K562 (cell line): ENCODE results near the gene ARHGEF38. TPM values are rescaled to one million over a fixed set of nuclear protein-coding genes. Genes with fewer than 3 reads are reported as not detected.

Experiments used
- ATAC-seq: fragments of 200-7000 bp; cut with Tn5 transposase; 3 replicates; pipeline ENCODE4 v1.9.1; 2020; ENCODE audit warnings: moderate library complexity
- BruUV-seq: library from RNA; stranded (reverse); fragments of 400-500 nt; replicated peaks from 2 replicates; lab custom pipeline; 2021; lab: Mats Ljungman, UMichigan
- CTCF ChIA-PET: fragments of 300-600 bp; formaldehyde crosslinking; extraction: SDS; loops from one replicate; lab custom pipeline; 2021; ENCODE audit warnings: low intra/inter-chr PET ratio; lab: Yijun Ruan, JAX
- POLR2A ChIA-PET: fragments of 300-600, 350-650 bp; sonication (Branson Sonifier 250); formaldehyde crosslinking; extraction: SDS; loops from one replicate; lab custom pipeline; 2021; ENCODE audit warnings: antibody characterized with exemption, inconsistent platforms; lab: Yijun Ruan, JAX
- DNase-seq, 4 experiments: peaks; one replicate each; pipeline versions ENCODE4 v3.0.0 to v3.0.0-alpha.2; 2011 to 2018; ENCODE audit warnings: low spot score in 3 of 4, mixed read lengths in 3 of 4; ENCODE audit errors: extremely low read depth in 1 of 4
- FAIRE-seq: peaks from 2 replicates; lab custom pipeline; 2011; peaks lifted over from hg19 to GRCh38; lab: Jason Lieb, UNC
- H2AFZ ChIP-seq: 2 replicates; pipeline ENCODE4 v1.6.0; 2011; ENCODE audit warnings: low read depth, low read length, control low read depth, inconsistent platforms
- H3K27ac ChIP-seq: fragments of 200-600 bp; 3 replicates; pipeline ENCODE4 v1.8.0; 2011; ENCODE audit warnings: low read depth, mild to moderate bottlenecking, control low read depth, inconsistent platforms, low read length, moderate library complexity, mixed read lengths; ENCODE audit errors: extremely low read depth
- H3K27me3 ChIP-seq, 2 experiments: fragments of 300-600 bp in 1 of 2; 2 replicates in 1 of 2; 3 replicates in 1 of 2; pipeline versions ENCODE4 v1.6.0 to v1.8.0; 2011; ENCODE audit warnings: inconsistent platforms in 2 of 2, low read length in 2 of 2, mild to moderate bottlenecking in 1 of 2, mixed read lengths in 1 of 2, moderate library complexity in 1 of 2; ENCODE audit not compliant: control insufficient read depth in 2 of 2, insufficient read depth in 2 of 2
- H3K36me3 ChIP-seq: fragments of 300-600 bp; 3 replicates; pipeline ENCODE4 v1.8.0; 2011; ENCODE audit warnings: mild to moderate bottlenecking, low read length, inconsistent platforms; ENCODE audit not compliant: control insufficient read depth, insufficient read depth
- H3K4me1 ChIP-seq, 2 experiments: fragments of 200-600 bp in 1 of 2; replicated peaks in 1 of 2; 2 replicates in 1 of 2; 3 replicates in 1 of 2; pipeline versions ENCODE4 v1.5.1 to v1.8.0; 2011; ENCODE audit warnings: inconsistent platforms in 2 of 2, low read length in 2 of 2, mild to moderate bottlenecking in 1 of 2, mixed read lengths in 1 of 2, moderate library complexity in 1 of 2; ENCODE audit not compliant: control insufficient read depth in 2 of 2, insufficient read depth in 2 of 2
- H3K4me2 ChIP-seq: 2 replicates; pipeline ENCODE4 v1.6.1; 2011; ENCODE audit warnings: low read length, control low read depth, inconsistent platforms, mixed read lengths; ENCODE audit not compliant: insufficient read depth
- H3K4me3 ChIP-seq: fragments of 200-600 bp; sonication (generic), shearing (Covaris generic); 2 replicates; pipeline ENCODE4 v1.5.1; 2016; ENCODE audit warnings: control low read depth, inconsistent platforms
- H3K79me2 ChIP-seq: fragments of 200-600 bp; 3 replicates; pipeline ENCODE4 v1.8.0; 2011; ENCODE audit warnings: low read length, inconsistent platforms; ENCODE audit not compliant: control insufficient read depth, insufficient read depth
- H3K9ac ChIP-seq, 2 experiments: 2 replicates each; pipeline versions ENCODE4 v1.6.0 to v1.6.1; 2011; ENCODE audit warnings: low read depth in 2 of 2, low read length in 2 of 2, control low read depth in 1 of 2, inconsistent platforms in 1 of 2, mild to moderate bottlenecking in 1 of 2, mixed read lengths in 1 of 2; ENCODE audit not compliant: insufficient read depth in 1 of 2
- H3K9me1 ChIP-seq: one replicate; pipeline ENCODE4 v1.6.0; 2011; ENCODE audit warnings: inconsistent platforms, mild to moderate bottlenecking, low read length, moderate library complexity; ENCODE audit not compliant: control insufficient read depth, insufficient read depth
- H3K9me3 ChIP-seq: replicated peaks from 2 replicates; pipeline ENCODE4 v1.5.1; 2011; ENCODE audit warnings: low read depth, low read length, inconsistent platforms; ENCODE audit not compliant: control insufficient read depth, insufficient read depth
- H4K20me1 ChIP-seq: replicated peaks from 2 replicates; pipeline ENCODE4 v1.6.1; 2011; ENCODE audit warnings: low read length, inconsistent platforms, mixed read lengths; ENCODE audit not compliant: control insufficient read depth, insufficient read depth
- BRF1 ChIP-seq: IDR thresholded peaks from 3 replicates; pipeline ENCODE4 v1.6.1; 2011; ENCODE audit warnings: borderline replicate concordance, mild to moderate bottlenecking; ENCODE audit not compliant: insufficient read length; ENCODE audit errors: extremely low read depth
- COPS2 ChIP-seq: fragments of 450-650 bp; conservative IDR thresholded peaks from 2 replicates; pipeline ENCODE4 v1.6.1; 2016; ENCODE audit warnings: mild to moderate bottlenecking, moderate library complexity
- FOSL1 ChIP-seq: fragments of 200-800 bp; sonication (Bioruptor generic); conservative IDR thresholded peaks from 2 replicates; pipeline ENCODE4 v1.6.1; 2016; ENCODE audit warnings: missing genetic modification characterization, missing compliant biosample characterization
- KAT7 ChIP-seq: sonication (generic); formaldehyde crosslinking; IDR thresholded peaks from 2 replicates; pipeline ENCODE4 v1.8.0; 2022; ENCODE audit warnings: missing genetic modification reagents, mild to moderate bottlenecking, borderline replicate concordance
- PHTF2 ChIP-seq: fragments of 250-450 bp; sonication (Bioruptor Pico); IDR thresholded peaks from 2 replicates; pipeline ENCODE4 v1.5.0; 2021; ENCODE audit warnings: mild to moderate bottlenecking
- SMAD3 ChIP-seq: fragments of 450-650 bp; formaldehyde crosslinking; conservative IDR thresholded peaks from 2 replicates; pipeline ENCODE4 v1.4.0; 2020; ENCODE audit warnings: mild to moderate bottlenecking
- SRSF1 ChIP-seq: fragments of 200-400 bp; formaldehyde crosslinking; IDR thresholded peaks from 2 replicates; pipeline ENCODE4 v1.6.1; 2017; ENCODE audit warnings: mild to moderate bottlenecking, low read depth, low read length, moderate library complexity
- TBP ChIP-seq: optimal IDR thresholded peaks from 2 replicates; pipeline ENCODE3; 2011; ENCODE audit warnings: low read depth, low read length, improper control_type of control experiment
- ZNF3 ChIP-seq: fragments of 250-450 bp; sonication (Bioruptor Pico); IDR thresholded peaks from 2 replicates; pipeline ENCODE4 v1.5.0; 2021; ENCODE audit warnings: mild to moderate bottlenecking, moderate library complexity
- ZNF586 ChIP-seq: fragments of 450-650 bp; formaldehyde crosslinking; conservative IDR thresholded peaks from 2 replicates; pipeline ENCODE4 v1.4.0; 2020; ENCODE audit warnings: mild to moderate bottlenecking, moderate library complexity
- WGBS: fragments of 100-300 bp; shearing (Covaris generic); methylation state at CpG from one replicate; pipeline ENCODE4 v1.1.6; 2016; ENCODE audit warnings: low coverage, mixed read lengths; ENCODE audit not compliant: insufficient coverage; ENCODE audit errors: missing lambda C conversion rate; 5-methylcytosine and 5-hydroxymethylcytosine counted together
- in situ Hi-C: fragments of 300-500 bp; cut with MboI; formaldehyde crosslinking; loops from 4 replicates; pipeline ENCODE4 v1.15.0; 2018; ENCODE audit warnings: inconsistent platforms, mixed read lengths
- intact Hi-C: fragments of 100-400 bp; cut with micrococcal nuclease; formaldehyde crosslinking; loops from 2 replicates; pipeline ENCODE4 v1.14.2; 2022
- polyA plus RNA-seq, 8 experiments: library from polyadenylated mRNA; depleted of rRNA in 4 of 8; stranded (reverse) in 5 of 8; unstranded in 3 of 8; fragments of >200 nt; fragmentation: Nextera tagmentation in 2 of 8; fragmentation: Illumina TruSeq in 1 of 8; extraction: Ambion mirVana in 2 of 8; extraction: Trizol in 1 of 8; gene quantifications; 2 replicates each; pipeline versions ENCODE4 v1.2.1 to v1.2.3, GENCODE V29; 2011 to 2014; ENCODE audit warnings: inconsistent platforms in 1 of 8, missing spikeins in 1 of 8
- total RNA-seq, 7 experiments: library from RNA; depleted of rRNA in 6 of 7; stranded (reverse); fragments of >200 nt in 6 of 7; fragmentation: Illumina TruSeq in 2 of 7; extraction: Trizol in 2 of 7; gene quantifications; 2 replicates each; pipeline versions ENCODE4 v1.2.1 to v1.2.3, GENCODE V29; 2011 to 2021; ENCODE audit warnings: low replicate concordance in 1 of 7
- TF ChIP-seq, protein P1 (sequence below): fragments of 200-400 bp; formaldehyde crosslinking; IDR thresholded peaks from 2 replicates; pipeline ENCODE4 v1.6.1; 2017; ENCODE audit warnings: mild to moderate bottlenecking, low read depth, low read length, moderate library complexity
- TF ChIP-seq, protein P2 (sequence below): fragments of 250-450 bp; sonication (Bioruptor Pico); IDR thresholded peaks from 2 replicates; pipeline ENCODE4 v1.8.0; 2022; ENCODE audit warnings: inconsistent platforms

The ARHGEF38 gene
- total and polyA plus RNA-seq, 9 of the 15 experiments (the other 6 are each of a cell fraction or from before 2014, with no cell fraction given): 0.17 TPM; not detected in 8

DNA sequence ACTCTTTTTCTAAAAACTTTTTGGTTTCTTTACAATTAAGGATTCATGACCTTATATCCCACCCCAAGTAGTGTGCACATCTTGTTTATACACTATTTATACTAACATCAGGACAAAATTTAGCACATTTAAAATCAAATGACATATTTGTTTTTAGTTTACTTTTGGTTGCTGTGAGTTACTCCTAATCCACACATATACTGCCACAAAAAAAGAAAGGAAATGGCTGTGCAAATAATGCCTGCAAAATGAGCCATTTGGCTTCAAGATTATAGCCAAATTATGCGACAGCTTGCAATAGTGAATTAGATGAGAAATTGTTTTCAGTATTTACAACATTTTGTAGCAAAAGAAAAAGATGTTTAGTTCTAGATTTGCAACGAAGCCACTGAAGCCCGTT lies 10.4 kb upstream of the ARHGEF38 start:
- CTCF ChIA-PET: no interaction called here

More for the DNA sequence above, 10.4 kb upstream of the ARHGEF38 start:
- ATAC-seq (no peak), FAIRE-seq (no peak), DNase-seq (no peak)
- no peaks in the 10 kb centered on the region for H3K9me3 ChIP-seq
- WGBS: 0% methylated on average over 3 of the region's 3 CpGs
- in situ Hi-C loops: no loop called here
- H3K4me1 ChIP-seq: no peaks in the 10 kb centered on the region
- no peak overlapping the region for H3K4me3 ChIP-seq
- H3K36me3 ChIP-seq: no peaks in the 10 kb centered on the region
- H3K79me2 ChIP-seq: no peaks in the 10 kb centered on the region
- no TSS peak for BruUV-seq
- H3K4me2 ChIP-seq: no peak overlapping the region
- H3K9ac ChIP-seq: no peak overlapping the region
- H3K9me1 ChIP-seq: no peaks in the 10 kb centered on the region
- H4K20me1 ChIP-seq: no peaks in the 10 kb centered on the region
- H2AFZ ChIP-seq: no peak overlapping the region
- H3K27ac ChIP-seq: no peak overlapping the region
- H3K27me3 ChIP-seq: no peaks in the 10 kb centered on the region
- intact Hi-C loops: no loop called here
- POLR2A ChIA-PET: no interaction called here
- TF ChIP-seq KAT7 (CRISPR knock-in tag) (no peak), SRSF1 (no peak), PHTF2 (CRISPR knock-in tag) (no peak), BRF1 (no peak), FOSL1 (no peak), ZNF3 (CRISPR knock-in tag) (no peak), COPS2 (no peak), ZNF586 (CRISPR knock-in tag) (no peak), SMAD3 (no peak), TBP (no peak)
- TF ChIP-seq, protein P1, sequence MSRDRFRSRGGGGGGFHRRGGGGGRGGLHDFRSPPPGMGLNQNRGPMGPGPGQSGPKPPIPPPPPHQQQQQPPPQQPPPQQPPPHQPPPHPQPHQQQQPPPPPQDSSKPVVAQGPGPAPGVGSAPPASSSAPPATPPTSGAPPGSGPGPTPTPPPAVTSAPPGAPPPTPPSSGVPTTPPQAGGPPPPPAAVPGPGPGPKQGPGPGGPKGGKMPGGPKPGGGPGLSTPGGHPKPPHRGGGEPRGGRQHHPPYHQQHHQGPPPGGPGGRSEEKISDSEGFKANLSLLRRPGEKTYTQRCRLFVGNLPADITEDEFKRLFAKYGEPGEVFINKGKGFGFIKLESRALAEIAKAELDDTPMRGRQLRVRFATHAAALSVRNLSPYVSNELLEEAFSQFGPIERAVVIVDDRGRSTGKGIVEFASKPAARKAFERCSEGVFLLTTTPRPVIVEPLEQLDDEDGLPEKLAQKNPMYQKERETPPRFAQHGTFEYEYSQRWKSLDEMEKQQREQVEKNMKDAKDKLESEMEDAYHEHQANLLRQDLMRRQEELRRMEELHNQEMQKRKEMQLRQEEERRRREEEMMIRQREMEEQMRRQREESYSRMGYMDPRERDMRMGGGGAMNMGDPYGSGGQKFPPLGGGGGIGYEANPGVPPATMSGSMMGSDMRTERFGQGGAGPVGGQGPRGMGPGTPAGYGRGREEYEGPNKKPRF: no peak
- TF ChIP-seq, protein P2, sequence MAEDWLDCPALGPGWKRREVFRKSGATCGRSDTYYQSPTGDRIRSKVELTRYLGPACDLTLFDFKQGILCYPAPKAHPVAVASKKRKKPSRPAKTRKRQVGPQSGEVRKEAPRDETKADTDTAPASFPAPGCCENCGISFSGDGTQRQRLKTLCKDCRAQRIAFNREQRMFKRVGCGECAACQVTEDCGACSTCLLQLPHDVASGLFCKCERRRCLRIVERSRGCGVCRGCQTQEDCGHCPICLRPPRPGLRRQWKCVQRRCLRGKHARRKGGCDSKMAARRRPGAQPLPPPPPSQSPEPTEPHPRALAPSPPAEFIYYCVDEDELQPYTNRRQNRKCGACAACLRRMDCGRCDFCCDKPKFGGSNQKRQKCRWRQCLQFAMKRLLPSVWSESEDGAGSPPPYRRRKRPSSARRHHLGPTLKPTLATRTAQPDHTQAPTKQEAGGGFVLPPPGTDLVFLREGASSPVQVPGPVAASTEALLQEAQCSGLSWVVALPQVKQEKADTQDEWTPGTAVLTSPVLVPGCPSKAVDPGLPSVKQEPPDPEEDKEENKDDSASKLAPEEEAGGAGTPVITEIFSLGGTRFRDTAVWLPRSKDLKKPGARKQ (CRISPR knock-in tag): no peak
